Naive B cell (primary cell): ENCODE data around the gene IL4I1. TPM values are rescaled to one million over a fixed set of nuclear protein-coding genes. Genes with fewer than 3 reads are reported as not detected.
A peak's percentile ranks its signal among the peaks of the same experiment; 100 is the strongest.
"Not testable (repeated sequence)": the region's sequence is repeated elsewhere in the genome, so short reads cannot be mapped to it uniquely, and the experiment has no call there.

Source experiments
- ATAC-seq, 2 donors: fragments of 150-1000 bp; cut with Tn5 transposase; 2 replicates each; pipeline ENCODE4 v1.10.0; 2021; ENCODE audit warnings: low read depth in 2 of 2, mild to moderate bottlenecking in 2 of 2, moderate library complexity in 2 of 2
- DNase-seq: peaks from one replicate; pipeline ENCODE4 v3.0.0; 2022
- H3K27ac Mint-ChIP-seq, 6 donors: one replicate each; pipeline ENCODE4 v1.8.0; 2020 to 2022; ENCODE audit warnings: mild to moderate bottlenecking in 6 of 6, mixed read lengths in 6 of 6, moderate library complexity in 5 of 6, inconsistent platforms in 2 of 6
- H3K27me3 Mint-ChIP-seq, 3 donors: one replicate each; pipeline ENCODE4 v1.8.0; 2021 to 2022; ENCODE audit warnings: mixed read lengths in 3 of 3, mild to moderate bottlenecking in 1 of 3
- H3K36me3 Mint-ChIP-seq, 2 donors: one replicate each; pipeline ENCODE4 v1.8.0; 2020 to 2022; ENCODE audit warnings: mixed read lengths in 2 of 2, inconsistent platforms in 1 of 2, mild to moderate bottlenecking in 1 of 2
- H3K4me1 Mint-ChIP-seq, 3 donors: one replicate each; pipeline ENCODE4 v1.8.0; 2020 to 2022; ENCODE audit warnings: mixed read lengths in 3 of 3, inconsistent platforms in 1 of 3, mild to moderate bottlenecking in 1 of 3, moderate library complexity in 1 of 3
- H3K4me3 Mint-ChIP-seq, 8 donors: one replicate each; pipeline ENCODE4 v1.8.0; 2020 to 2022; ENCODE audit warnings: mild to moderate bottlenecking in 8 of 8, mixed read lengths in 8 of 8, moderate library complexity in 8 of 8, inconsistent platforms in 2 of 8
- H3K9me3 Mint-ChIP-seq, 7 donors: one replicate each; pipeline ENCODE4 v1.8.0; 2020 to 2022; ENCODE audit warnings: mixed read lengths in 7 of 7, mild to moderate bottlenecking in 5 of 7, inconsistent platforms in 2 of 7, moderate library complexity in 1 of 7
- polyA plus RNA-seq, 6 donors: library from polyadenylated mRNA; unstranded; fragments of 300-500 nt; fragmentation: Illumina TruSeq; gene quantifications; one replicate each; pipeline ENCODE4 v1.2.3, GENCODE V29; 2021; ENCODE audit warnings: low read depth in 6 of 6

The IL4I1 gene, protein sequence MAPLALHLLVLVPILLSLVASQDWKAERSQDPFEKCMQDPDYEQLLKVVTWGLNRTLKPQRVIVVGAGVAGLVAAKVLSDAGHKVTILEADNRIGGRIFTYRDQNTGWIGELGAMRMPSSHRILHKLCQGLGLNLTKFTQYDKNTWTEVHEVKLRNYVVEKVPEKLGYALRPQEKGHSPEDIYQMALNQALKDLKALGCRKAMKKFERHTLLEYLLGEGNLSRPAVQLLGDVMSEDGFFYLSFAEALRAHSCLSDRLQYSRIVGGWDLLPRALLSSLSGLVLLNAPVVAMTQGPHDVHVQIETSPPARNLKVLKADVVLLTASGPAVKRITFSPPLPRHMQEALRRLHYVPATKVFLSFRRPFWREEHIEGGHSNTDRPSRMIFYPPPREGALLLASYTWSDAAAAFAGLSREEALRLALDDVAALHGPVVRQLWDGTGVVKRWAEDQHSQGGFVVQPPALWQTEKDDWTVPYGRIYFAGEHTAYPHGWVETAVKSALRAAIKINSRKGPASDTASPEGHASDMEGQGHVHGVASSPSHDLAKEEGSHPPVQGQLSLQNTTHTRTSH
- polyA plus RNA-seq: 1 to 10 TPM in 1 of 6 donors, under 1 TPM in 1, not detected in 4; 0.66 to 1.2 TPM

DNA sequence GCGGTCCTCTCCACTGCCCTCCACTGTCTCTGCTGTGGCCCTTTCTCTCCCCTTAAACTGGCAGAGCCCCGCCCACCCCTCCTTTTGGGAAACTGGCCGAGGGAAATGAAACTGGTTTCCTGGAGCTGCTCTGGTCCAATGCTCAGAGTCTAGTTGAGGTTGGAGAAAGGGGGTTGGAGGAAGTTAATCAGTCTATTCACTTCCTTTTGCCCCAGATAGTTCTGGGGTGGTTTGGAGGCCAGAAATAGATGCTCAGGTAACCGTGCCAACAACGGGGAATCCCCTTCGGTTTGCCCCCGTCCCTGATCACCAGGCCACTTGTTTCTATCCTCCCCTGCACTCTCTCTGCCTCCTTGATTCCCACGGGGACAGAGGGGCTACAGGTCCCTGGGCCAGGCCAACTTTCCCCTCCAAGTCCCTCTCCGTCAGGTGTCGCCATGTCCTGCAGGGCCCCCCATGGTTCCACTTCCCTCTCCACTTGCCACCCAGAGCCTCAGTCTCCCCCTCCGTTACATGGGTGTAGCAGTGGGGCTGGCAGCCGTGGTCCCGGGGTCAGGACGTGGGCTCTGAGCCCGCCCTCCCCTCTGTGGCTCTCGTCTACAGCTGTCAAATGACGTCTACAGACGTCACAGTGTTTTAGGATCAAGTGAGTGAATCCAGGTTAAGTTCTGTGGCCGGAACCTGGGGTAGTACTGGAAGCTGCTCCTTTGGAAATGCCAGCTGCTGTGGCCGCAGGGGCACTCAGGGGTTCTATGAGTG is at the start of gene IL4I1:
Gene IL4I1 (minus strand): TSS at position 25 of the 759 bp plus-strand sequence. CDS start 727 bp downstream, outside the sequence.
- Mint-ChIP-seq H3K4me3 (peak within 1 kb of the TSS; percentile 75 to 95 (median 90)), H3K27me3 (no peaks in the 10 kb centered on the region), H3K36me3 (no peaks in the 10 kb centered on the region), H3K9me3 (no peaks in the 10 kb centered on the region), H3K4me1 (peaks cover 31 to 73% (median 66%) of the 10 kb centered on the region in 3 donors), H3K27ac (peak within 1 kb of the TSS; percentile 96 to 100 (median 98))
- DNase-seq (peak; percentile 84), ATAC-seq (peak; percentile 77 to 83)

DNA sequence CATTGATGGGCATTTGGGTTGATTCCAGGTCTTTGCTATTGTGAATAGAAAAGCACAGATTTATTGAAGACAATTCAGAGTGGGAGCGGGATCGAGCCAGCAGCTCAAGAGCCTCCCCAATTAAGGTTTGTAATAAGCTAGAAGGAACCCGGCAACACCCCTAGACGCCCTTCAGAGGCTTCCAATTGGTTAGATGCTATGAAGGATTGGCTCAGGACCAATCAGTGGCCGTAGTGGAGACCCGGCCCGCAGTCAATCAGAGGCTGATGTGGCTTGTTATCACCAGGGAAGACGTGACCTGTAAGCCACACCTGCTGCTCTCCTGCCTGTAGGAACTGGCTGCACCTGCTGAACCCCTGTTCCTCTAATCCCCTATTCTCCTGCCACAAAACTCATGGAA is 49.7 kb upstream of the IL4I1 start:
- H3K4me1 Mint-ChIP-seq: peaks cover 0 to 7% (median 6%) of the 10 kb centered on the region in 3 donors
- DNase-seq: no peak
- H3K4me3 Mint-ChIP-seq: no peak overlapping the region
- H3K27ac Mint-ChIP-seq: no peak overlapping the region
- peaks cover 24 to 41% (median 32%) of the 10 kb centered on the region in 3 donors for H3K27me3 Mint-ChIP-seq
- H3K9me3 Mint-ChIP-seq: peaks cover 0 to 3% (median 0%) of the 10 kb centered on the region in 7 donors
- no peak for ATAC-seq
- H3K36me3 Mint-ChIP-seq: no peaks in the 10 kb centered on the region

DNA sequence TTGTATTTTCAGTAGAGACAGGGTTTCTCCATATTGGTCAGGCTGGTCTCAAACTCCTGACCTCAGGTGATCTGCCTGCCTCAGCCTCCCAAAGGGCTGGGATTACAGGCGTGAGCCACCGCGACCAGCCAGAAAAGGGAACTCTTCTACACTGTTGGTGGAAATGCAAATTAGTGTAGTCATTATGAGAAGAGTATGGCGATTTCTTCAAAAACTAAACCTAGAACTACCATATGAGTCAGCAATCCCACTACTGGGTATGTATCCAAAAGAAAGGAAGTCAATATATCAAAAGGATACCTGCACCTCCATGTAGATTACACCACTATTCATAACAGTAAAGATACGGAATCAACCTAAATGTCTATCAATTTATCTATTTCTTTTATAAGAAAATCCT is 47.9 kb upstream of the IL4I1 start:
- not testable (repeated sequence) for H3K9me3 Mint-ChIP-seq, H3K4me3 Mint-ChIP-seq, DNase-seq, ATAC-seq, H3K36me3 Mint-ChIP-seq, H3K27ac Mint-ChIP-seq, H3K4me1 Mint-ChIP-seq
- peaks cover 19 to 43% (median 24%) of the 10 kb centered on the region in 3 donors for H3K27me3 Mint-ChIP-seq

DNA sequence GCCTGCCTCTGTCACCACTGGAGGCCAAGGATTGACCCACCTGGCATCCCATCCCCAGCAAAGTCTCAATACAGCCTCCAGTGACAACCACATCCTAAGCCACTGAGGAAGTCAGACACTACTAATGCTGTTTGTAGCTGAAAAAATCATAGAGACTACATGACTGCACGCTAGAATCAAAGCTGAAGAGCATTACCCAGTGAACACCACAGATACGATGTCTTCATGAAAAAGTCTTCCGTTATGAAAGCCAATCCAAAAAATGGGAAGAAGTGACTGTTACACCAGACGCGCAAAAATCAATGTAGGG is 43.8 kb upstream of the IL4I1 start:
- DNase-seq: no peak
- H3K27ac Mint-ChIP-seq: no peak overlapping the region

DNA sequence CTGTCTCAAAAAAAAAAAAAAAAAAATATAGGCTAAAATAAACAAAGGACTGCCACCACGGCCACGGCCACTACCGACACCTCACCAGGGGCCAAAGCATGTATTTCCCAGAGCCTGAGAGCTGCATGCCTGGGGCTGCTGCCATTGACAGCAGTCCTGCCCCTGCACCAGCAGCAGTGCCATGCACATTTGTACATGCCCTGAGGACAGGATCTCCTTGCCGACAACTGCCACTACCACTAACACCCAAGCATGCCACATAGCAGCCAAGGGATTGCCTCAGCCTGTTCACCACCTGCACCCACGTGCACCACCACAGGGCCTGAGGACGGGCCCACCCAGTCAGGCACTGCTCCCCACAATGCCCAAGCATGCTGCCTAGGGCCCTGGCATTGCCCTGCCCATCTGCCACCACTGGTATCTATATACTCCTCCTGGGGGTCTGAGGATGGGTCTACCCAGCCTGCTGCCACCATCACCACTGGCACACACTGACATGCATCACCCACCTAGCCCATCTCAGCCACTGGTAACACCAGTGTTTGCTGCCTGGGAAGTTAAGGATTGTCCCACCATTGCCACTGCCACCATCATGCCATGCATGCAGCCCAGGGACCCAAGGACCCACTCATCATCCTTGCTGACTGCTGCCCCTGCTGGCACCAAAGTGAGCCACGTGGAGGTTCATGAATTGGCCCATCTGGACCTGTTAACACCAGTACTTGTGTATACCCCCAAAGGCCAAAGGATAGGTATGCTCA is 43.2 kb upstream of the IL4I1 start:
- H3K27ac Mint-ChIP-seq: peak overlapping the region in 1 of 6 donors; percentile 38
- H3K36me3 Mint-ChIP-seq: no peaks in the 10 kb centered on the region
- ATAC-seq (no peak), DNase-seq (no peak)
- H3K9me3 Mint-ChIP-seq: no peaks in the 10 kb centered on the region
- no peak overlapping the region for H3K4me3 Mint-ChIP-seq
- peaks cover 11 to 31% (median 17%) of the 10 kb centered on the region in 3 donors for H3K27me3 Mint-ChIP-seq
- peaks cover 3 to 7% (median 5%) of the 10 kb centered on the region in 3 donors for H3K4me1 Mint-ChIP-seq

More for the DNA sequence above, 43.8 kb upstream of the IL4I1 start:
- peaks cover 14 to 31% (median 17%) of the 10 kb centered on the region in 3 donors for H3K27me3 Mint-ChIP-seq
- peaks cover 3 to 7% (median 6%) of the 10 kb centered on the region in 3 donors for H3K4me1 Mint-ChIP-seq
- H3K36me3 Mint-ChIP-seq: no peaks in the 10 kb centered on the region
- no peak for ATAC-seq
- no peak overlapping the region for H3K4me3 Mint-ChIP-seq
- H3K9me3 Mint-ChIP-seq: peaks cover 0 to 2% (median 0%) of the 10 kb centered on the region in 7 donors

DNA sequence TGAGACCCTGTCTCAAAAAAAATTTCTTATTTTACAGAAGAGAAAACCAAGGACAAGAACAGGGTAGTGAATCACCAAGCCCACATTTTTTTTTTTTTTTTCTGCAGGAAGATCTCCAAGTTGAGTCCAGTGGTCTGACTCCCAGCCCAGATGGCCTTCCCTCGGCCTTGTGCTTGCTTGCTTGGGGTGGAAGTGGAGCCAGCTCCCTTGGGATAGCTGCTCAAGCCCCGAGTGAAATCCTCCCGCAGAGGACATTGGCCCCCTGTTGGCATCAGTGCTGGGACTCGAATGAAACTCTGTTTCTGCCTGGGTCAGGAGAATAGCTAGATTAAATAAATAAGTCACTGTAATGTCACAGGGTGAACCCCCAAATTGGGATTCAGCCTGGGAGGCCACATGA is 42.0 kb upstream of the IL4I1 start:
- ATAC-seq (no peak), DNase-seq (no peak)
- Mint-ChIP-seq H3K4me1 (peaks cover 0 to 11% (median 0%) of the 10 kb centered on the region in 3 donors), H3K27ac (no peak overlapping the region), H3K36me3 (no peaks in the 10 kb centered on the region), H3K4me3 (no peak overlapping the region), H3K9me3 (no peaks in the 10 kb centered on the region), H3K27me3 (peaks cover 9 to 30% (median 14%) of the 10 kb centered on the region in 3 donors)

DNA sequence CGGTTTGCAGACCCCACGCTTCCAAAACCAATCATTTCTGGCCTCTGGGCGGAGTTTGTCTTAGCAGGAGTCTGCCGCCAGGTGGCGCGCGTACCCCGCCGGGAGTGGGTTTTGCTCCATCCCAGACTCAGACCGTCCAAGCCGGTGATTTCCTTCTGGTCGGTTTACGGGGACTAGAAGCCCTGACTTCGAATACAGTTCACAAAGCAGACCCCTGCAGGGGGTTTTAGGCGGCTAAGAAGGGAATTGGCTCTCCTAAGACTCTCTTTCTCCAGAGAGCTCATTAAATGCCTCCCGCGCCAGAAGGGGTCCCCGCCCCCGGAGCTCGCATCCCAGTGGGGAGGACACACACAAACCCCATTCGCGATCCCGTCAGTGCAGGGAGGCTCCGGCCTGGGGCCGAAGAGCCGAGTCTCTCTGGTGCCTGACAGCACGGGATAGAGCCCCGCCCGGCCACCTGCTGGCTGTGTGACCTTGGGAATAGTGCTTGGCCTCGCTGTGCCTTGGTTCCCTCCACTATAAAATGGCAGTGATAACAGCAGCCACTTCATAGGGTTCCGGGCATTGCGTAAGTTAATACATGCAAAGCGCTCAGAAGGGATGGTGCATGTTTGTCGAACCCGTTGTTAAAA is 41.2 kb upstream of the IL4I1 start:
- ATAC-seq (peak; percentile 77 to 90), DNase-seq (peak; percentile 74)
- Mint-ChIP-seq H3K27me3 (peaks cover 6 to 23% (median 10%) of the 10 kb centered on the region in 3 donors), H3K4me3 (peak overlapping the region in 2 of 8 donors; percentile 41 to 52), H3K27ac (peak overlapping the region in 1 of 6 donors; percentile 62), H3K4me1 (peaks cover 0 to 18% (median 5%) of the 10 kb centered on the region in 3 donors), H3K36me3 (no peaks in the 10 kb centered on the region), H3K9me3 (no peaks in the 10 kb centered on the region)

DNA sequence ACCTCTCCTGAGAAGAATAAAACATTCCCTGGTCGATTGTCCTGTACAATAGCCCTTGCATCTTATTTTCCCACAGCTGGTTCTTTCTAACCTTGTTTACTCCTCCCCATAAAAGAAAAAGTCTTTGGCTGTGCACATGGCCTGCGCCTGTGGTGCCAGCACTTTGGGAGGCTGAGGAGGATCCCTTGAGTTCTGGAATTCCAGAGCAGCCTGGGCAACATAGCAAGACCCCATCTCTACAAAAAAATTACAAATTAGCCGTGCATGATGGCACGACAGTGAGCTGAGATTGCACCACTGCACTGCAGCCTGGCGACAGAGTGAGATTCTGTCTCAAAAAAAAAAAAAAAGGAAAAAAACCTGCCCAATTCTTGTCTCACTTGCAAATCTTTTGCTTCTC is 39.9 kb upstream of the IL4I1 start:
- H3K27me3 Mint-ChIP-seq: peaks cover 6 to 19% (median 10%) of the 10 kb centered on the region in 3 donors
- no peak overlapping the region for H3K4me3 Mint-ChIP-seq
- H3K36me3 Mint-ChIP-seq: no peaks in the 10 kb centered on the region
- H3K9me3 Mint-ChIP-seq: no peaks in the 10 kb centered on the region
- DNase-seq: no peak
- H3K4me1 Mint-ChIP-seq: peaks cover 0 to 18% (median 5%) of the 10 kb centered on the region in 3 donors
- peak overlapping the region in 2 of 6 donors; percentile 53 to 66 for H3K27ac Mint-ChIP-seq
- ATAC-seq: no peak

DNA sequence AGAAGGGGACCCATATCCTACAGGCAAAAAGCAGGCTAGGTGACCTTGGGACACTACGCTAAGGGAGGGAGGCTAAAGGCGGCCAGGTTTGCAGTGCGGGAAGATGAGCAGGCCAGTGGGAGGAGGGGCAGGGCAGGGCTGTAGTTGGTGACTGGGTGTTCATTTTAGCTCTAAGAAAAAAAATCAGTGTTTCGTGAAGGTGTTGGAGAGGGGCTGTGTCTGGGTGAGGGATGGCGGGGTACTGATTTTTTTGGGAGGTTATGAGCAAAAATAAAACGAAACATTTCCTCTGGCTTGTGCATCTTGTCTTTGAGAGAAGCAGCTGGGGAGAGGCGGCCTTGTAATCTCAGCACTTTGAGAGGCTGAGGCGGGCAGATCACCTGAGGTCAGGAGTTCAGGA is 37.0 kb upstream of the IL4I1 start:
- Mint-ChIP-seq H3K27ac (peak overlapping the region in 2 of 6 donors; percentile 20 to 84), H3K4me1 (peaks cover 18 to 32% (median 23%) of the 10 kb centered on the region in 3 donors), H3K36me3 (no peaks in the 10 kb centered on the region), H3K4me3 (no peak overlapping the region), H3K9me3 (peaks cover 0 to 5% (median 0%) of the 10 kb centered on the region in 7 donors), H3K27me3 (no peaks in the 10 kb centered on the region)
- ATAC-seq: no peak
- no peak for DNase-seq

DNA sequence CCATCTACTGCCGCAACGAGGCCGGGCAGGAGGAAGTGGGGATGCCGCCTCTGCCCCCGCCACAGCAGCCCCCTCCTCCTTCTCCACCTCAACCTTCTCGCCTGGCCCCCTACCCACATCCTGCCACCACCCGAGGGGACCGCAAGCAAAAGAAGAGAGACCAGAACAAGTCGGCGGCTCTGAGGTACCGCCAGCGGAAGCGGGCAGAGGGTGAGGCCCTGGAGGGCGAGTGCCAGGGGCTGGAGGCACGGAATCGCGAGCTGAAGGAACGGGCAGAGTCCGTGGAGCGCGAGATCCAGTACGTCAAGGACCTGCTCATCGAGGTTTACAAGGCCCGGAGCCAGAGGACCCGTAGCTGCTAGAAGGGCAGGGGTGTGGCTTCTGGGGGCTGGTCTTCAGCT is 36.0 kb upstream of the IL4I1 start:
- no peak for ATAC-seq

DNA sequence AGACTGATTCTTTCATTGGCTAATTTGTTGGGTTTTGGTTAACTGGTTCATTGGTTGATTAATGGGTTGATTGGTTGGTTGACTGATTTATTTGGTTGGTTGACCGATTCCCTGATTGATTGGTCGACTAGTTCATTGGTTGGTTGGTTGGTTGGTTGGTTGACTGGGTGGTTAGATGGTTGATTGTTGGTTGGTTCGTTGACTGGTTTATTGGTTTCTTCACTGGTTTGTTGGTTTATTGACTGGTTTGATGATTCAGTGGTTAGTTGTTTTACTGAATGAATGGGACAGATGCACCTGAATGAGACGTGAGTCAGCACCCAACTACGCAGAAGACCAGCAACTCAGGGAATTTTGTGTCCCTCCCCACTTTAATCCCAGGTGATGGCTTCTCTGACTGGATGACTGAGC is 35.4 kb upstream of the IL4I1 start:
- H3K27ac Mint-ChIP-seq: peak overlapping the region in 1 of 6 donors; percentile 12
- peaks cover 0 to 5% (median 0%) of the 10 kb centered on the region in 7 donors for H3K9me3 Mint-ChIP-seq
- no peak for DNase-seq
- ATAC-seq: no peak
- H3K27me3 Mint-ChIP-seq: no peaks in the 10 kb centered on the region
- peaks cover 33 to 43% (median 36%) of the 10 kb centered on the region in 3 donors for H3K4me1 Mint-ChIP-seq
- no peak overlapping the region for H3K4me3 Mint-ChIP-seq
- no peaks in the 10 kb centered on the region for H3K36me3 Mint-ChIP-seq

More for the DNA sequence above, 36.0 kb upstream of the IL4I1 start:
- H3K27ac Mint-ChIP-seq: no peak overlapping the region
- peaks cover 27 to 39% (median 30%) of the 10 kb centered on the region in 3 donors for H3K4me1 Mint-ChIP-seq
- H3K4me3 Mint-ChIP-seq: peak overlapping the region in 1 of 8 donors; percentile 40
- no peaks in the 10 kb centered on the region for H3K27me3 Mint-ChIP-seq
- H3K9me3 Mint-ChIP-seq: peaks cover 0 to 5% (median 0%) of the 10 kb centered on the region in 7 donors
- DNase-seq: no peak
- H3K36me3 Mint-ChIP-seq: no peaks in the 10 kb centered on the region

DNA sequence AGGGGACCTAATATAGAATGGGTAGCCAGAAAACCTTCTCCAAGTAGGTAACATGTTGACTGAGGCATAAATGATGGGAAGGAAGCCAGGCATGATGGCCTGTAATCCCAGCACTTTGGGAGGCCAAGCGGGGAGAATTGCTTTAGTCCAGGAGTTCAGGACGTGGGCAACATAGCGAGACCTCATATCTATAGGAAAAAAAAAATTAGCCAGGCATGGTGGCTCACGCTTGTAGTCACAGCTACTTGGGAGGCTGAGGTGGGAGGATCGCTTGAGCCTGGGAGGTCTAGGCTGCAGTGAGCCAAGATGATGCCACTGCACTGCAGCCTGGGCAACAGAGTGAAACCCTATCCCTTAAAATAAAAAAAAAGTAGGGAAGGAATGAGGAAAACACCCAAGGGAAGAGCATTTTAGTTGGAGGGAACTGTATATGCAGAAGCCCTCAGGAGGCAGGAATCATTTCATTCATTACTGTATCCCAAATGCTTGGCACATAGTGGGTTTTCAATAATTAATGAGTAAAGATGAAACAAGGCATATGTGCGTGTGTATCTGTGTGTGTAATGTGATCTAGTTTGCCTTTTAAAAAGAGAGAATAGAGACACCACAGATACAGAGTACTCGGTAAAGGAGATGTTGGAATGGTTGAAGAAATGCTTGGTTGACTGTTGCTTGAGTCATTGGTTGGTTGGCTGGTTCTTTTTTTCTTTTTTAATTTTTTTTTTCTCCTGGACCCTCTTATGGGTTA is 34.8 kb upstream of the IL4I1 start:
- Mint-ChIP-seq H3K27me3 (no peaks in the 10 kb centered on the region), H3K36me3 (no peaks in the 10 kb centered on the region), H3K27ac (no peak overlapping the region), H3K4me1 (peaks cover 33 to 48% (median 38%) of the 10 kb centered on the region in 3 donors), H3K4me3 (peak overlapping the region in 4 of 8 donors; percentile 57 to 71 (median 66)), H3K9me3 (peaks cover 0 to 5% (median 0%) of the 10 kb centered on the region in 7 donors)
- DNase-seq (no peak), ATAC-seq (no peak)
